Measurements from ENCODE around the gene DAZAP1.

GRCh38 chr19:1379126-1379905, 28.1 kb upstream of the DAZAP1 start:
- TF ChIP-seq CTCF (IDR thresholded peaks at IDR 0.05): no peak
- TF ChIP-seq POLR2A (IDR thresholded peaks at IDR 0.05): no peak
